Activated CD8-positive, alpha-beta memory T cell treated with anti-CD3 and anti-CD28 coated beads for 4 hours (primary cell): ENCODE data around the gene GSTT2.
"Not testable (repeated sequence)": the region's sequence is repeated elsewhere in the genome, so short reads cannot be mapped to it uniquely, and the experiment has no call there.

Experiments used
- DNase-seq, 2 donors: peaks; one replicate each; pipeline ENCODE4 v3.0.0-alpha.2; 2020; ENCODE audit warnings: low read depth in 2 of 2

GSTT2 gene

DNA sequence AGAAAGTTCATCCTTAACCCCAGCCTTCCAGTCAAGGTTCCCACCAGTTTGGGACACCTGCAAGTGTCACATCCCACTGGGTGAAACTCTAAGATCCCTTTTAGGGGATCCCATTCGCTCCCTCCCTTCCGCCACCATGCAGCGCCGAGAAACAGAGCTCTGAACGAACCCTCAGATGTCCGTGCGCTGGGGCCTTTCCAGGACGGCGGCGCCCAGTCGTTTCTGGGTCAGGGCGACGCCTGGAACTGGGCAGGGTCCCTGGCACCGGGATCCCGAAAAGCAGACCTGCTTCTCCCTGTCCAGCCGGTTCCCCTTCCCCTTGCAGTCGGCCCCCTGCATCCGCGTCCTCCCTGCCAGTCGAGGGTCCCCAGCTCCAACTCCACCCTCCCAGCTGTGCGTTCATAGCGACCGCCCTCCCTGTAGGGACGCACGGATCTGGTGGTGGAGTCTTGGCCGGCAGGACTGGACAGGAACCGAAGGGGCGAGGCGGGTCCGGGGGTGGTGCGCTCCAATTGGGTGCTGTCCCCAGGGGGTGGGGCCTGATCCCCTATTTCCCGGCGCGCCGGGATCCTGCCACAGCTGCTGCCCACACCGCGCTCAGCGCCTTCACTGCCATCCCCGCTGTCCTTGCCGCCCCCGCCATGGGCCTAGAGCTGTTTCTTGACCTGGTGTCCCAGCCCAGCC is at the start of gene GSTT2:
Gene GSTT2 (plus strand): TSS at position 578 of the 684 bp plus-strand sequence.
- not testable (repeated sequence) for DNase-seq

DNA sequence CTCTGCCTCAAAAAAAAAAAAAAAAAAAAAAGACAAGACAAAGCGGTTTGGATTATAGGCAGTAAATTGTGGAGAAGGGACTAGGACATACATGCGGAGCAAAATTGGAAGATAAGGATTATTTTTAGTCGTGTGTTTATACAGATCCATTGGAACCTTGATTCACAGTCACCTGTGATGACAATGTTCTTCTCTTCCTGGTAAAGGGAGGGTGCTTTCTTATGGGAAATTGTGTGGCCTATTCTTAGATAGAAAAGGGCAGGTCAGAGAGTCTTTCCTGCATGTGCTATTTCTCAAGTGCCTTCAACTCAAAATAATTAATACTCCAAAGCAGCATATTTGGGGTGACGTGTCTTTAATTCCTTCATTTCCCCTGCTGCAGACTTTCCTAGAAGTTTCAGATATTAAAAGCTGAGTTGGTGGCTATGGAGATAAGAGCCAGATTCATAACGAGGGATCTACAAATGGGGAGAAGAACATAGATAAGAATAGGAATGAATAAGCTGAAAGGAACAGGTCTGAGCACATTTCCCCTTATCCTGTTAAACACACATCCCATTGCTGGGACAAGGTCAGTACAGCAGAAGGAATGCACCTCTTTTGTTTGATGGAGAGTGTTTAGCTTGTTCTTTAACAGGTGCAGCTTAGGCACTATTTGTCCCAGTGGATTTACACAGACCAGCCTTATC is 41.5 kb upstream of the GSTT2 start:
- DNase-seq = no peak

DNA sequence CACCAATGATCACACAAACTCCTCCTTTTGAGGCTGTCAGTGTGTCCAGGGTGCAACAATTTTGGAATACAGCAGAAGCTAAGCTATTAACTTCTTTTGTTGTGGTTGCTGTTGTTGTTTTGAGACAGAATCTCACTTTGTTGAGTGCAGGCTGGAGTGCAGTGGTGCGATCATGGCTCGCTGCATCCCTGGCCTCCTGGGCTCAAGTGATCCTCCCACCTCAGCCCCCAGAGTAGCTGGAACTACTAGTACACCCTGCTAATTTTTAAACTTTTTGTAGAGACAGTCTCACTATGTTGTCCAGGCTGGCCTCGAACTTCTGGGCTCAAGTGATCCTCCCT is 40.9 kb upstream of the GSTT2 start:
- no peak for DNase-seq

DNA sequence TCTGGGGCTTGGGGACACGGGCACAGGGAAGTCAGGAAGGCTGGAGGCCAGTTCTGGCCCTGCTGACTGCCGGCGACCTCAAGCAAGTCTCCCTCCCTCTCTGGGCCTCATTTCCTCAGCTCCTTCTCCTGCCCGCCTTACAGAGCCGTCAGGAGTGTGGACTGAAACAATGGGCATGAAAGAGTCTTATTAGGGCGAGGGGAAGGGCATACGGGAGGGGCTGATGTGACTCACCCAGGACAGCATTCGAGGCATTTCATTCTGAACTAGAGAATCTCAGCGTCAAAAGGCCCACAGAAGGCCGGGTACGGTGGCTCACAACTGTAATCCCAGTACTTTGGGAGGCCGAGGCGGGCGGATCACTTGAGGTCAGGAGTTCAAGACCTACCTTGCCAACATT is 39.8 kb upstream of the GSTT2 start:
- not testable (repeated sequence) for DNase-seq

DNA sequence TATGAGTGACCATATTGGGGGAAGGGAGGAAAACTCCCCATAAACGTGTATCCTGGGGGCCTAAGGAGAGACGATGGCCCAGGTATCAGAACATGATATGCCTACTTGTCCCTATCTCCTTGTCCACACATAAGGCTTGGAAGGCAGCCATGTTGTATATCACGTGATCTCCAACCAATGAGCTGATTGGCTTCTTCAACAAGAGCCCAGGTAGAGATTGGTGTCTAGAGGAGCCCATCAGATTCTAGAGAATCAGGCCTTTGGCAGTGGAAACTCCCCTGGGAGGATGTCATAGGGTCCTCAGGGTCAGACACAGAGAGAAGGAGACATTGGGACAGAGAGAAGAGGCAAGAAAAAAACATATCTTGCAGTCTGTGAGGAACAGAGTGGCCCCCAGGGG is 32.5 kb upstream of the GSTT2 start:
- not testable (repeated sequence) for DNase-seq

DNA sequence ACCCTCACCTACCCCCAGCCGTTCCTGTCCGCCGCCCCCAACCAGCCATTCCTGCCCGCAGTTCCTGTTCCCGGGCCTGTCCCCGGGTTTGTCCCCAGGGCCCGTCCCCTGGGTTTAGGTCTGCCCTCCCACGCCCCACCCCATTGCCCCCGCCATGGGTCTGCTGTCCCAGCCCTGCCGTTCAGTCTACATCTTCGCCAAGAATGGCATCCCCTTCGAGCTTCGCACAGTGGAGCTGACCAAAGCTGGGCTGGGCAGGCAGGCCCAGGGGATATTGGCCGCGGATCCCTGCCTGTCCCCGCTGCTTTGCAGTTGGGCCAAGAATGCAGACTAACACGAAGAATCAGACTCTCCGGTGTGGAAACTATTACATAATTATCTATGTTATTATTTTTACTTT is 30.2 kb upstream of the GSTT2 start:
- DNase-seq = not testable (repeated sequence)

DNA sequence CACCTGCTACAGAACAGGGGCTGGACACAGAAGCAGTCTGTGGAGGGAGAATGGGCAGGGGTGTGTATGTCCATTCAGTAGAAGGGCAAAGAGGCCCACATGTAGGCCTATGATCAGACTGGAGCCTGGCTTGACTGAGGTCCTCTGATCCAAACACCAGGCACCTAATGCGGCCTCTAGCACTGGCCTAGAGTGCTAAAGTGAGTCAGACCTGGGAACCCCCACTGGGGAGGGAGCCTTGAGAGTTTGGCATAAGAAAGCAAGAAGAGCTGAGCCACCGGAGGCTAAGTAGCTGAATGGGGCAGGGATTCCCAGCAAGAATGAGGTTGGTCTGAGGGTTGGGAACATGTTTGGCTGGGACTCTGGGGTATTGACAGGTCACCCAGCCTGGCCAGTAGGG is 28.6 kb upstream of the GSTT2 start:
- DNase-seq = not testable (repeated sequence)

DNA sequence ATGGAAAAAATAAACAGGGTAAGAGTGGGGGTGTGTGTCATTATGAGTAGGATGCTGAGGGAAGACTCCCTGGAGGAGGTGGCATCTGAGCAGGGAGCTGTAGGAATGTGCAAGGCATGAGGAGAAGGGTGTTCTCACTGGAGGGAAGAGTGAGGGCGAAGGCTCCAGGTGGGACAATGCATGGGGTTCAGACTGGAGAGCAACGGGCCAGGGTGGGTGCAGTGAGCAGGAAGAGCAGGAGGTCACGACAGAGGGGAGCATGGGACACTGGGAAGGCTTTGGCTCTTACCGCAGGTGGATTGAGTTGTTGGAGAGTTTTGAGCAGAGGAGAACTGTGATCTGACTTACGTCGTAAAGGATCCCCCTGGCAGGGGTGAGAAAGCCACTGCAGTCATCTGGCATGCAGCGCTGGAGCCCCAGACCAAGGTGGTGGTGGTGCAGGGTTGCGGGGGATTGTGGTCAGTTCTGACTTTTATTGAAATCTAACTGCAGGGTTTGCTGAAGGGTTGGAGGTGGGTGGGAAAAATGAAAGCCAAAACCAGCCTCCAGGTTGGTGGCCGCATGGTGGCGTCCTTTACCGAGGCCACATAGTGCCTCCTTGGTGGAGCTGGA is 27.0 kb upstream of the GSTT2 start:
- not testable (repeated sequence) for DNase-seq

DNA sequence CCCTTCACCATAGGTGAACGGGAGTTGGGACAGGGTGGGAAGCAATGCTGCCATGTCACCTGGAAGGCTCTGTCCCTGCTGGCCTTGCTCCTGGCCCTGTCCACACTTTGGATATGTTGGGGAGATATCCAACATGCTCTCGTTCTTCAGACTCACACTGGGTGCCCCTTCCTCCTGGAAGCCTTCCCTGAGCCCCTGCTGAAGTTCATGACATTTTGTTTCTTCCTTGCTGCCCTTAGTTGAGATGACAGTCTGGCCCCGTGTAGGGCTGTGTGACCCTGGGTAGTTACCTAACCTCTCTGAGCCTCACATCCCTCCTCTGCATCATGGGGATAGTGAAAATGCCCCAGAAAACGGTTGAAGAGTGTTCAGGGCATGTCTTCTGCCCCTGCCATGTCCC is 26.4 kb upstream of the GSTT2 start:
- DNase-seq = not testable (repeated sequence)

DNA sequence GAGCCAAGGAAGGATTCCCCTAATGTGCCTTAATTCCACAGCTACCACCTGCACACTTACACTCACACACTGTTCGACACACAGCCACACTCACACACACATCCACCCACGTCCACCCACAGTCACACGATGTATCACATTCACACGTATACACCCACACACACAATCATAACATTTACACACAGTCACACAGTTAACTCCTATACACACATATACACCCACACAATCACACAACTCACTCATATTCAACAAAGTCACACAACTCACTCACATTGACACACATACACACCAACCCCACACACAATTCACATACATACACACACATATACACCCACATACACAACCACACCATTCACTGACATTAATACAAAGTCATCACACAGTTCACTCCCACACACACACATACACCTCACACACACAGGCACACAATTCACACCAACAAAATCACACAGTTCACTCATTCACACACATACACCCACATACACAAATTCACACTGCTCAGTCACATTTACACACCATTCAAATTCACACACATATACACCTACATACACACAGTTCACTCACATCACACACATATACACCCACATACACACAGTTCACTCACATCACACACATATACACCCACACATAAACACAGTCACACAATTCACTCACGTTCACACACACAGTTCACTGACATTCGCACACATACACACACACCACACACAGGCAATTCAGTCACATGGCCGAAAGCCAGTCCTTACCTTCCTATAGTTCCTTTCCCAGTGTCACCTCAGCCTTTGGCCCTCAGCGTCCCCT is 25.5 kb upstream of the GSTT2 start:
- DNase-seq = not testable (repeated sequence)

DNA sequence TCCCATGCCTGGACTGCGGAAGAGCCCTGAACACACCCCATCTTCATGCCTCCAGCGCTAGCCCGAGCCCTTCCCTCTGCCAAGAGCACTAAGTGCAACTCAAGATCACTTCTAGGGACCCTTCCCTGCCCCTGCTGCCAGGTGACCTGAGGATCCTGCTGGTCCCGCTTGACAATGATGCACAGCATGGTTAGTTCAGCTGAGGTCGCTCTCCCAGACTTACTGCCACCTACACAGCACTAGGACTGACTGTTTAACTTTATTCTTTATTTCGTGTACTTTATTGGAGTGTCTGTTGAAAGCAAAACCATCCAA is 25.0 kb upstream of the GSTT2 start:
- DNase-seq = not testable (repeated sequence)

DNA sequence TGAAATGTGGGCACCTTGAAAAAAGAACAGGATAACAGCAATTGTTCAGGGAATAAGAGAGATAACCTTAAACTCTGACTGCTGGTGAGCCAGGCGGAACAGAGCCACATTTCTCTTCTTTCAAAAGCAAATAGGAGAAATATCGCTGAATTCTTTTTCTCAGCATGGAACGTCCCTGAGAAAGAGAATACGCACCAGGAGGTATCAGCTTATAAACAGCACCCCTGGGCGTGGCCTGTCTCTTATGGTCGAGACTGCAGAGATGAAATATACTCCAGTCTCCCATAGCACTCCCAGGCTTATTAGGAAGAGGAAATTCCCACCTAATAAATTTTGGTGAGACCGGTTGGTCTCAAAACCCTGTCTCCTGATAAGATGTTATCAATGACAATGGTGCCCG is 24.0 kb upstream of the GSTT2 start:
- not testable (repeated sequence) for DNase-seq

DNA sequence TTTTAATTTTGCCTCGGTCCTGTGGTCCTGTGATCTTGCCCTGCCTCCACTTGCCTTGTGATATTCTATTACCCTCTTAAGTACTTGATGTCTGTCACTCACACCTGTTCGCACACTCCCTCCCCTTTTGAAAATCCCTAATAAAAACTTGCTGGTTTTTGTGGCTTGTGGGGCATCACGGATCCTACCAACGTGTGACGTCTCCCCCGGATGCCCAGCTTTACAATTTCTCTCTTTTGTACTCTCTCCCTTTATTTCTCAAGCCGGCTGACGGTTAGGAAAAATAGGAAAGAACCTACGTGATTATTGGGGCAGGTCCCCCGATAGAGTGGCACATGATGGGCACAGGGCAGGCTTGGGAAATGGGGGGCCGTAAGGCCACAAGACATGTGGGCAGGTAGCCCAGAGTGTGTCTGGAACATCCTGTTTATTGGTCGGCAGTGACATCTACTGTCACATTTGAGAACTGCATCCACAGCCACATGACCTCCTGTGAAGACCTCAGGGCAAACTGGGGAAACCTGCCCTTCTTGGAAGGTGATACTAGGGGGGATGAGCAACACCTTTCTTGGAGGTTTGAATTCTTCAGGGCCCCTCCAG is 23.5 kb upstream of the GSTT2 start:
- DNase-seq = peak; percentile 57 to 60

DNA sequence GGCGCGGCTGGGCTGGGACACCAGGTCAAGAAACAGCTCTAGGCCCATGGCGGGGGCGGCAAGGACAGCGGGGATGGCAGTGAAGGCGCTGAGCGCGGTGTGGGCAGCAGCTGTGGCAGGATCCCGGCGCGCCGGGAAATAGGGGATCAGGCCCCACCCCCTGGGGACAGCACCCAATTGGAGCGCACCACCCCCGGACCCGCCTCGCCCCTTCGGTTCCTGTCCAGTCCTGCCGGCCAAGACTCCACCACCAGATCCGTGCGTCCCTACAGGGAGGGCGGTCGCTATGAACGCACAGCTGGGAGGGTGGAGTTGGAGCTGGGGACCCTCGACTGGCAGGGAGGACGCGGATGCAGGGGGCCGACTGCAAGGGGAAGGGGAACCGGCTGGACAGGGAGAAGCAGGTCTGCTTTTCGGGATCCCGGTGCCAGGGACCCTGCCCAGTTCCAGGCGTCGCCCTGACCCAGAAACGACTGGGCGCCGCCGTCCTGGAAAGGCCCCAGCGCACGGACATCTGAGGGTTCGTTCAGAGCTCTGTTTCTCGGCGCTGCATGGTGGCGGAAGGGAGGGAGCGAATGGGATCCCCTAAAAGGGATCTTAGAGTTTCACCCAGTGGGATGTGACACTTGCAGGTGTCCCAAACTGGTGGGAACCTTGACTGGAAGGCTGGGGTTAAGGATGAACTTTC is 18.7 kb upstream of the GSTT2 start, which contains the start of gene GSTT2B:
Gene GSTT2B (minus strand): TSS at position 112 of the 688 bp plus-strand sequence. CDS start 64 bp downstream, at position 48.
- DNase-seq = not testable (repeated sequence)

DNA sequence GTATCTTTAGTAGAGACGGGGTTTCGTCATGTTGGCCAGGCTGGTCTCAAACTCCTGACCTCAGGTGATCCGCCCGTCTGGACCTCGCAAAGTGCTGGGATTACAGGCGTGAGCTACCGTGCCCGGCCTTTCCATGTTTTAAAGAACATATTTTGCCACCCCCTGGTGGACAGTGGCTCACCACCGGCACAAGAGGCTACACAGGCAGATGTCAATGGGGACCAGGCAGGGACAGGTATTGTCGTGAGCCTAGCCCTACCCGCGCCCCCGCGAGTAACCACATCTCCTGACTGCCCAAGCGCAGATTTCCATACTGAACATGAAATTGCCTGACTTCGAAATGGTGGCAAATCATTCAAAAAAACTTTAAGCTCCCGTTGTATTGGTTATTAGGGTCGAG is 13.8 kb upstream of the GSTT2 start:
- DNase-seq = not testable (repeated sequence)

DNA sequence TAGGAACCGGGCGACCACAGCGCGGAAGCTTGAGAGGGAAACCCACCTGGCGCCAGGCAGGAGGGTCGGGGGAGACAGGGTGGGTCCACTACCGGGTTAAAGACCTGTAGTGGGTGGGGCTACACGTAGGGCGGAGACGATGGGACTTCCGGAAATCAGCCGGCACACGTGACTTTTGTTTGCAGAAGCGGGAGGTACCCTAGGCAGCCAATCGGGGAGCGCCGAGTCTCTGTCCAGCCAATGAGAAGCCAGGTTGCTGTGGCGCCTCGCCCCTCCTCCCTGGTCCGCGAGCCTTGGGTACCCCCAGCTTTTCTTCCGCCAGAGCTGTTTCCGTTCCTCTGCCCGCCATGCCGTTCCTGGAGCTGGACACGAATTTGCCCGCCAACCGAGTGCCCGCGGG is 13.4 kb upstream of the GSTT2 start, which contains the start of gene DDTL:
Gene DDTL (plus strand): TSS at position 321 of the 400 bp plus-strand sequence. CDS start 27 bp downstream, at position 348.
- DNase-seq = not testable (repeated sequence)

DNA sequence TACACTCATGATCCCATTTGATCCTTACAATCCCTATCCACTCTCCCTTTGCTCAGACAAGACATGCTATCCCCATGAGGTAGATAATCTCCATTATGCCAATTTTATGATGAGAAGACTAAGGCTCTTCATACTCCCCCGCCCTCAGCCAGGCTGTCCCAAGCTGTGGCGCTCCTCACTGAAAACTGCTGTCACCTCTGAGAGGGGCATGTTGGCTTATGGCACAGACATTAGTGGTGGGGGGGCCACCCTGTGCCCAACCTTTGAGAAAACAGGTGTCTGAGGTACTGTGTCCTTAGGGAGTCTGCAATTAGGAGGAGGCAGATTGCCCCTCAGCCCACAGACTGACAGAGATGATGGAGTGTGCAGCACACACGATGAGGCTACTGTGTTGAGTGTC is 10.9 kb upstream of the GSTT2 start:
- DNase-seq = no peak

DNA sequence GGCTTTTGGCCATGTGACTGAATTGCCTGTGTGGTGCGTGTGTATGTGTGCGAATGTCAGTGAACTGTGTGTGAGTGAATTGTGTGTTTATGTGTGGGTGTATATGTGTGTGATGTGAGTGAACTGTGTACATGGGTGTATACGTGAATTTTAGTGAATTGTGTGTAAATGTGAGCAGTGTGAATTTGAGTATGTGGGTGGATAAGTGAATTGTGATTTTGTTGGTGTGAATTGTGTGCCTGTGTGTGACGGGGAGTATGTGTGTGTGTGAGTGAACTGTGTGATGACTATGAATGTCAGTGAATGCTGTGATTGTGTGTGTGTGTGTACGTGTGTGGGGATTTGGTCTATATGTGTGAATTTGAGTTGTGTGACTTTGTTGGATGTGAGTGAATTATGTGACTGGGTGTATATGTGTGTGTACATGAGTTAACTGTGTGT is 9.7 kb upstream of the GSTT2 start:
- DNase-seq = no peak

DNA sequence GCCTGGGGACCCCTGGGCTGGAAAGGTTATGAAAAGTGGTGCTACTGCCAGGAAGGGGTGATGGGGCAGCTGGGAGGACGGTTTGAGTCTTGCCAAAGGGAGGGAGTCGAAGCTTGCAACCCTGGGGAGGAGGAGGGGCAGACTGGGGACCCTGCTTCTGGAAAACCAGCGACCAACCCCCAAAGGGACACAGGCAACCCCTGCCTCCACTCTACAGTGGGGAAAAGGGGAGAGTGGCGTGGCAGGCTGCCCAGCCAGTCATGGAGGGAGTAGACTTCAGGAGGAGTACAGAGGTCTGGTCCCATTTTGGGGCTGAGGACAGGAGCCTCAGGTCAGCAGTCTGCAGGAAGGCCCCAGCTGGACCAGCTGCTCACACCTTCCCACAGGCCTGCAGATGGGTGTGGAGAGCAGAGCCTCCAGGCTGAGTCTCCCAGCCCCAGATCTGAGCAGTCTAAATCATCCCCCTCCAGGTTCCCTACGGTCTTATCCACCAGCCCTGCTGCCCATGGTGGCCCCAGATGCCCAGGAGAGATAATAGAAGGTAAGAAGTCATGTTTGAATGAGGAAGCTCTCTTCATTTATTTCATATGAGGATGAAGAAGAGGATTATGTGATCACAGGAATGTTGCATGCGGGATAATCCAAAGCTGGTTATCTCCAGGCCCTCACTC is 9.0 kb upstream of the GSTT2 start:
- DNase-seq = no peak

DNA sequence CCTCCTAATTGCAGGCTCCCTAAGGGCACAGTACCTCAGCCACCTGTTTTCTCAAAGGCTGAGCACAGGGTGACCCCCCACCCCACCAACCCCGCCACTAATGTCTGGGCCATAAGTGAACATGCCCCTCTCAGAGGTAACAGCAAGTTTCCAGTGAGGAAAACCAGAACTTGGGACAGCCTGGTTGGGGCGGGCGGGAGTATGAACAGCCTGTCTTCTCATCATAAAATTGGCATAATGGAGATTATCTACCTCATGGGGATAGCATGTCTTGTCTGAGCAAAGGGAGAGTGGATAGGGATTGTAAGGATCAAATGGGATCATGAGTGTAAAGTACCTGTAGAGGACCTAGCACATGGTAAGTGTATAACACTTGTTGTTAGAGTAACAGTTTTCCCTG is 8.0 kb upstream of the GSTT2 start:
- not testable (repeated sequence) for DNase-seq
